ENCODE measurements around the gene PRDM8.

PRDM8 gene

GRCh38 chr4:80196922-80197573, at the start of gene PRDM8:
PRDM8 (plus strand) TSS chr4:80197503; CDS start chr4:80200081, 2,578 bp downstream.
- no peak for TF ChIP-seq CTCF (conservative IDR thresholded peaks at IDR 0.05)
- H3K27ac ChIP-seq = no peak within 1 kb of the TSS

GRCh38 chr4:80150387-80151180, 46.7 kb upstream of the PRDM8 start:
- H3K27ac ChIP-seq = no peak overlapping the region
- TF ChIP-seq CTCF (conservative IDR thresholded peaks at IDR 0.05) = no peak

- H3K27ac ChIP-seq = no peak overlapping the region
- no peak for TF ChIP-seq CTCF (conservative IDR thresholded peaks at IDR 0.05)
Measured at GRCh38 chr4:80151981-80152380, 45.3 kb upstream of the PRDM8 start.

- H3K27ac ChIP-seq = no peak overlapping the region
- TF ChIP-seq CTCF (conservative IDR thresholded peaks at IDR 0.05) = no peak
Measured at GRCh38 chr4:80153874-80154544, 43.3 kb upstream of the PRDM8 start.

- H3K27ac ChIP-seq = no peak overlapping the region
- no peak for TF ChIP-seq CTCF (conservative IDR thresholded peaks at IDR 0.05)
Measured at GRCh38 chr4:80154545-80154933, 42.8 kb upstream of the PRDM8 start.

- no peak overlapping the region for H3K27ac ChIP-seq
- no peak for TF ChIP-seq CTCF (conservative IDR thresholded peaks at IDR 0.05)
Measured at GRCh38 chr4:80155316-80155982, 41.9 kb upstream of the PRDM8 start.

- no peak overlapping the region for H3K27ac ChIP-seq
- no peak for TF ChIP-seq CTCF (conservative IDR thresholded peaks at IDR 0.05)
Measured at GRCh38 chr4:80156410-80156809, 40.9 kb upstream of the PRDM8 start.
